ENCODE results near the gene KIF21B. TPM values are rescaled to one million over a fixed set of nuclear protein-coding genes. Genes with fewer than 3 reads are reported as not detected.
"Not testable (repeated sequence)": the region's sequence is repeated elsewhere in the genome, so short reads cannot be mapped to it uniquely, and the experiment has no call there.

The KIF21B gene
- total and polyA plus RNA-seq, 9 donors: 0.57 to 1.9 (median 0.88) TPM

GRCh38 chr1:200949626-200950025, 73.9 kb downstream of the KIF21B start:
- H3K27me3 ChIP-seq: no peaks in the 10 kb centered on the region
- no peak for DNase-seq
- TF ChIP-seq EP300 (IDR thresholded peaks at IDR 0.05) (no peak), POLR2A (IDR thresholded peaks at IDR 0.05) (no peak), CTCF (IDR thresholded peaks at IDR 0.05) (no peak)
- H3K4me1 ChIP-seq (ENCODE audit: insufficient read depth): no peaks in the 10 kb centered on the region
- intact Hi-C loops (cut with DNase I): no loop called here
- H3K27ac ChIP-seq: no peak overlapping the region
- H3K36me3 ChIP-seq: no peaks in the 10 kb centered on the region
- no peak overlapping the region for H3K4me3 ChIP-seq
- H3K9me3 ChIP-seq: no peaks in the 10 kb centered on the region
- 92 to 93% (median 93%) methylated on average over 8 of the region's 8 CpGs for WGBS, 3 donors

- no peak for DNase-seq
- no peaks in the 10 kb centered on the region for H3K9me3 ChIP-seq
- H3K4me3 ChIP-seq: no peak overlapping the region
- no peaks in the 10 kb centered on the region for H3K4me1 ChIP-seq (ENCODE audit: insufficient read depth)
- intact Hi-C loops (cut with DNase I): no loop called here
- WGBS, 3 donors: 88 to 97% (median 92%) methylated on average over 3 of the region's 3 CpGs
- no peak overlapping the region for H3K27ac ChIP-seq
- H3K27me3 ChIP-seq: no peaks in the 10 kb centered on the region
- TF ChIP-seq CTCF (IDR thresholded peaks at IDR 0.05) (no peak), POLR2A (IDR thresholded peaks at IDR 0.05) (no peak), EP300 (IDR thresholded peaks at IDR 0.05) (no peak)
- no peaks in the 10 kb centered on the region for H3K36me3 ChIP-seq
Observed at GRCh38 chr1:200947059-200947566, 76.4 kb downstream of the KIF21B start.

- no peak overlapping the region for H3K4me3 ChIP-seq
- TF ChIP-seq CTCF (IDR thresholded peaks at IDR 0.05) (no peak), POLR2A (IDR thresholded peaks at IDR 0.05) (no peak), EP300 (IDR thresholded peaks at IDR 0.05) (no peak)
- no peaks in the 10 kb centered on the region for H3K4me1 ChIP-seq (ENCODE audit: insufficient read depth)
- no peaks in the 10 kb centered on the region for H3K36me3 ChIP-seq
- no peak overlapping the region for H3K27ac ChIP-seq
- H3K27me3 ChIP-seq: no peaks in the 10 kb centered on the region
- intact Hi-C loops (cut with DNase I): no loop called here
- no peak for DNase-seq
- 37 to 64% (median 51%) methylated on average over 3 of the region's 3 CpGs for WGBS, 3 donors
- H3K9me3 ChIP-seq: no peaks in the 10 kb centered on the region
Observed at GRCh38 chr1:200945111-200945510, 78.4 kb downstream of the KIF21B start.

- WGBS, 3 donors: 57 to 72% (median 63%) methylated on average over 4 of the region's 4 CpGs
Observed at GRCh38 chr1:200938955-200939354, 84.6 kb downstream of the KIF21B start.

DNA sequence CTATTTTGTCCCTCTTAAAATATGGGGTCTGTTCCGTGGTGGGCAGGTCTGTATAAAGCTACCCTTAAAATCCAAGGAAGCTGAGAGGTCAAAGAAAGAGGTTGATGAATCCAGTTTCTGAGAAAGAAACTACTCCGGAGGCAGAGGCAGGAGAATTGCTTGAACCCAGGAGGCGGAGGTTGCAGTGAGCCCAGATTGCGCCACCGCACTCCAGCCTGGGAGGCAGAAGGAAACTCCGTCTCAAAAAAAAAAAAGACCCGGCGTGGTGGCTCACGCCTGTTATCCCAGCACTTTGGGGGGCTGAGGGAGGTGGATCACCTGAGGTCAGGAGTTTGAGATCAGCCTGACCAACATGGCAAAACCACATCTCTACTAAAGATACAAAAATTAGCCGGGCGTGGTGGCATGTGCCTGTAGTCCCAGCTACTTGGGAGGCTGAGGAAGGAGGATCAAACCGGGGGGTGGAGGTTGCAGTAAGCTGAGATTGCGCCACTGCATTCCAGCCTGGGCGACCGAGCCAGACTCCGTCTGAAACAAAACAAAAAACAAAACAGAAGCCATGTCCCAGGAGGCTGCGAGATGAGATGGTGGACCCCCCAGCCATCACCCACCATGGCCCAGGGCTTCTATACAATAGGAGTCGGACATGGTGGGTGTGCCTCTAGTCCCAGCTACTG, 88.1 kb downstream of the KIF21B start:
- H3K4me1 ChIP-seq (ENCODE audit: insufficient read depth); H3K27me3 ChIP-seq; H3K4me3 ChIP-seq; H3K36me3 ChIP-seq; H3K9me3 ChIP-seq; intact Hi-C loops (cut with DNase I); DNase-seq; H3K27ac ChIP-seq: not testable (repeated sequence)
- 90 to 93% (median 92%) methylated on average over 18 of the region's 18 CpGs for WGBS, 3 donors

More at GRCh38 chr1:200938955-200939354, 84.6 kb downstream of the KIF21B start:
- H3K27ac ChIP-seq: no peak overlapping the region
- no peaks in the 10 kb centered on the region for H3K36me3 ChIP-seq
- no peak for TF ChIP-seq POLR2A (IDR thresholded peaks at IDR 0.05)
- no peak for TF ChIP-seq CTCF (IDR thresholded peaks at IDR 0.05)
- no peak for TF ChIP-seq EP300 (IDR thresholded peaks at IDR 0.05)
- no peak for DNase-seq
- no peaks in the 10 kb centered on the region for H3K9me3 ChIP-seq
- H3K4me3 ChIP-seq: no peak overlapping the region
- intact Hi-C loops (cut with DNase I): no loop called here
- no peaks in the 10 kb centered on the region for H3K27me3 ChIP-seq
- no peaks in the 10 kb centered on the region for H3K4me1 ChIP-seq (ENCODE audit: insufficient read depth)
